ENCODE results near the gene MPPED1.

The MPPED1 gene

DNA sequence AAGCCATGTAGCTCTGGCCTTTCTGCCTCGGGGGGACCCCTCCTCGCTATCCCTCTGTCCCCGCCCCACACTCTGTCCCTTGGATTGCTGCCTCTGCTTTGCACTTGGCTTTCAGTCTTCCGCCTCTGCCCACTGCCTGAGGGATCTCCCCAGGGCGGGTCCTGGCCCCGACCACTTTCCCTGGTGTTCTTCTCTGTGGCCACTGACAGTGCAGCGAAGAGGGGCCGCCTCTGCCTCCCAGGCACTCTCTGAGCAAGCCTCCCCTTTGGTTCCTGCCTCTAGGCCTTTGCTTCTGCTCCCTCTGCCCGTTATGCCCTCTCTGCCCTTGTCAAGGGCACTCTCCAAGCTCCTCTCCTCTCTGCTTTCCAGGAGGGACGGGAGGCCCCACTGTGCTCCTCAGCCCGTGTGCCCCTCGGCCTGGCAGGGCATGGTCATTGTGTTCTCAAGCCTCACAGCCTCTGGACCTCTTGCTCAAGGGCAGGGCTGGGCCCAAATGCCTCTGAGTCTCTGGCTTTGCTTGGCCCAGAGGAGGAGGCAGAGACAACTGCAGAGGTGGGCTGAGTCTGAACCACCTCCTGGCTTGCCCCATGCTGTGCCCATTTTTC is 5.5 kb upstream of the MPPED1 start:
- no peak for DNase-seq
- in situ Hi-C loops (cut with HindIII; ENCODE audit: low pct_ligation_motif_present, low pct_unique_long_range_greater_than_20kb, low sequenced_read_pairs) = no loop called here

DNA sequence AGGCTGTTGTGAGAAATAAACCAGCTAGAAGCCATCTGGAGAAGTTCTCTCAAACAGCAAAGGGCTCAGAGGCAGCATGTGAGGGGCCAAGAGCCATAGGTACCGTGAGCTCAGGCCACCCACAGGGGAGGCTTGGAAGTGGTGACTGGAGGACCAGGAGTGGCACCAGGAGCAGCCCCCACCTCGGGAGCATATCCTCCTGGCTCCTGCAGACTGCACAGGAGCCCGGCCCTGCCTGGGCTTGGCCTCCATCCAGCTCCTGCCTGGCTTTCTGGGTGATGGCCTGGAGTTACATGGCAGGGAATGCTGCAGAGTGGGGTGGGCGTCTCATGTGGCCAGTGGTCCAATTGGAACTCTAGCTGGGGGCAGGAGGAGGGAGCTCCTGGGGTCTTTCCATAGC is 4.2 kb upstream of the MPPED1 start:
- DNase-seq = no peak
- in situ Hi-C loops (cut with HindIII; ENCODE audit: low pct_ligation_motif_present, low pct_unique_long_range_greater_than_20kb, low sequenced_read_pairs) = no loop called here

DNA sequence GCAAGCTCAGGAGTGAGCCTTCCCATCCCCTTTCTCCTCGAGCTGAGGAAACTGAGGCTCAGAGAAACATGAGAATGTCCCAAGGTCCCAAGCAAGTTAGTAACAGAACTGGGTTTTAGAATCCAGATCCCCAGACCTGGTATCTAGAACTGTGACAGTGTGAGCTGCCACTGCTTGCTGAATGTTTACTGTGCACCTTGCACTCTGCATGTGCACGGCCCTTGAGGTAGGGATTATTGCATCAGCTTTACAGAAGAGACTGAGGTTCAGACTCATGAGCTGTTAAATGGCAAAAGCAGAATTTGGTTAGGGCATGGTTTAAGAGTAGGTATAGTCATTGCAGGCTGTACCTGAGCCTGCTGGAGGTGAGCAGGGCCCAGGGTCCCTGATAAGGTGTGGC is 3.8 kb upstream of the MPPED1 start:
- no peak for DNase-seq
- in situ Hi-C loops (cut with HindIII; ENCODE audit: low pct_ligation_motif_present, low pct_unique_long_range_greater_than_20kb, low sequenced_read_pairs) = no loop called here

DNA sequence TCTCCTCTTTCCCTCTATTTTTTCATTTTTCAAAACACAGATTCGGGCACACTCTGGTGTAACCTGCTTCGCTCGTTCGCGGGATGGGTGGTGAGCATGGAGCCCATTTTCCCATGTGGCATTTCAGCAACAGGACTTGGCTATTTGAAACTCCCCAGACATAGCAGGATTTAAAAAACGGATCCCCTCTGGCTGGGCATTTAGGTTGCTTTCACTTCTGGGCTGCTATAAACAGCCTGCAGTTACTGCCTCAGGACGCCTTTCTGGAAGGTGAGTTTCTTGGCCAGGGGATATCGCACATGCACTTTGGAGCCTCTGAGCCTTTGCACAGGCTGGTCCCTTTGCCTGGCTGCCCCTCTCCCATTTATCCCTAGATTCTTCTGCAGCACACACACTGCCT is 2.8 kb upstream of the MPPED1 start:
- DNase-seq = no peak
- in situ Hi-C loops (cut with HindIII; ENCODE audit: low pct_ligation_motif_present, low pct_unique_long_range_greater_than_20kb, low sequenced_read_pairs) = no loop called here

DNA sequence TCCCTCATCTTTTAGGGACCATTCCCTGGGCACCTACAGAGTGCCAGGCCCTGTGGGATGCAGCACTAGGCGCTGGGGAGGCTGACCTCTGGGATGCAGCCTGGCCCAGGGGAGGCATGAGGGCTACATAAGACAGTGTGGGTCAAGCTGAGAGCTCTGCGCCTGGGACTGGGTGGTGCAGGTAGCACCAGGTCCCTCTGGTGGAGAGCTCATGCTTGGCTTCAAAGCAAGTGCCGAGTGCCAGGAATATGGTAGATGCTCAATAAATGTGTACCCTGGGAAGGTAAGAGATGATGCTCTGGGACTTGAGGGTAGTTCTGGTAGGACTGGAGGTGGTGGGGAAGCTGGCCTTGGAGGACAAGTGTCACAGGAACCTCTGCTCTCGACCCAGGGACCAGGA is 2.0 kb upstream of the MPPED1 start:
- DNase-seq = no peak

DNA sequence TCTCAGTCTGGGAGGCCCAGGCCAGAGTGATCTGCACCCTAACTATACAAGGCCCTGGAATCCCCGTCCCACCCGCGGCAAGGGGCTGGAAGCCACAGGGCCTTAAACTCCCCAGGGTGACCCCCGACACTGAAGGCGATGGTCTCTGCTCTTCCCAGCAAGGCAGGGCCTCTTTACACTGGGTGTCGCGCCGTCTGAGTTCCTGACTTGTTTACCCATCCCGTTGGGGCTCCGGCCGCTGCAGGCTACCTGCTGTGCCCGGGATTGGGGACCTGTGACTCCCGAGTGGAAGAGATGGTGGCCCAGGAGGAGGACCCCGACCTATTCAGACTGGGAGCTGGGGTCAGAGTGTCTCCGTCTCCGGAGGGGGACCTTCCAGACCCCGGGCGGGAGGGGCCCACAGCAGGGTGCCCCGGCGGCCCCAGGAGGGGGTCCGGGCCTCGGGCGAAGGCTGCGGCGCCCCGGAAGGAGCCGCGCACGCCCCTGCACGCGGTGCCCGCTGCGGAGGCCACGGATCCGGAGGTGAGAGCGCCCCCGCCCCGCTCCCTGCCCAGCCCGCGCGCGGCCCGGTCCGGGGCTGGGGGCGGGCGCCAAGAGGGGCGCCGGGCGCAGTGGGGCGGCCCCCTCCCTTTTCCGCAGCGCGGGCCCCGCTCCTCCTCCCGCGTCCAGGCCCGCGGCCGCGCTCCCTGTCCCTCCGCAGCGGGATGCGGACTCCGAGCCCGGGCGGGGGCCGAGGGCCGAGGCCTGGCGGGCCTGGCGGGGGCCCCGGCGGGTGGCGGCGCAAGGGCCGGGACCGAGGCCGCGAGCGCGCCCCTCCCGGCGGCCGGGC is 560 bp upstream of the MPPED1 start:
- in situ Hi-C loops (cut with HindIII; ENCODE audit: low pct_ligation_motif_present, low pct_unique_long_range_greater_than_20kb, low sequenced_read_pairs) = no loop called here
- DNase-seq = no peak

More for the DNA sequence above, 2.0 kb upstream of the MPPED1 start:
- in situ Hi-C loops (cut with HindIII; ENCODE audit: low pct_ligation_motif_present, low pct_unique_long_range_greater_than_20kb, low sequenced_read_pairs) = no loop called here

DNA sequence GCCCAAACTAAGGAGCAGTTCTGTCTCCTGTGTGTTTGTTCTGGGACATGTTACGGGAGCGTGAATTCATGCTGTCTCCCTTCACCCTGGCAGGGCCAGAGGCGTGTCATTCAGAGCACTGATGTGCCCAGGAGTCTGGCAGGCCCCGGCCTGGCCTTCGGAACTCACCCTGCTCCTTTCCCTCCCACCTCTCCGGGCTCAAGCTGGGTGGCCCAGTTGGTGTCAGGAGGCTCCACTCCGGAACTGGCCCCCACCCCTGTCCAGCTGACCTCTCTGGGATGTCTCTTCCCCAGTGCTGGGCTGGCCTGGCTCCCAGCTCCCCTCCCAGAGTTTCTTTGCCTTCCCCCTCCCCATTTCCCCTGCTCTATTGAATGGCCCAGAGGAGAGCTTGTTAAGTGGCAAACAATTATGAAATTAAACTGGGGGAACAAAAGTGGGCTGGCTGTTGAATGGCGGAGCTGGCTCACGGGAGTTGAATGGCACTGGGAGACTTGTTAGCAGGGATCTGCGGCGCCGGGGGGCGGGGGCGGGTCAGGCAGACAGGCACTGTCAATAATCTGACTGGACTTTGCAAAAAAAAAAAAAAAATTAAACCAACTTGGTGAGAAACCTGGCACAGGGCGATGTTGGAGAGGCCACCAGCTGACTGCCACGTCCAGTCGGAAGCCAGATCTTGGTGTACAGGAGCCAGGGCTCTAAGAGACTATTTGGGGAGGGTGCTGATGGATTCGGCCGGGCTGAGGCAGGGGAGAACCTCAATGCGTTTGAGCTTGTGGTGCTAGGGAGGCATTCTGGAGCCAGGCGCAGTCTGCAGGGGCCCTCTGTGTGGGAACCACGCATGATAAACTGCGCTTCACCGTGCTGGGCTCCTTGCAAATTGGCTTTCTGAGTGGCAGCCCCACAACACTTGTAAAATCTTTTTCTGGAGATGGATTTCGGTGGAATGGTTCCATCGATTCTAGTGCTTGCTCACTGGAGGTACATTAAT is 1.3 kb downstream of the MPPED1 start:
- DNase-seq = no peak
- in situ Hi-C loops (cut with HindIII; ENCODE audit: low pct_ligation_motif_present, low pct_unique_long_range_greater_than_20kb, low sequenced_read_pairs) = no loop called here

DNA sequence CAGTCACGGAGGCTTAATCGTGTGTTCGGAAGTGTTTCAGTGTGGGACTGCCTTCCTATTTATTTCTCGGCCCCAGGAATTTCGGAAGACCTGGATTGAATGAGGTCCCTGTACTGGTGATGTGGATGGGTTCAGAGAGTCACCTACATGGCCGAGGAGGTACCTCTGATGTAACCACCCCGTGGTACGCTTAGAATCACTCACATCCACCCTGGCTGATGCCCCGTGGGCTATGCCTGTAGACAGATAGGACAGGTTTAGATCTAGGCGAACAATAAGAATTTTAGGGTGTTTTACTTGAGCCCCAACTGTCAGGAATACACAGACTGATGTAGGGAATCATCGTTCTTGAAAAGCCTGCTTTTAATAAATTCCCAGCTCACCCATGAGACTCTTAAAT is 2.0 kb downstream of the MPPED1 start:
- in situ Hi-C loops (cut with HindIII; ENCODE audit: low pct_ligation_motif_present, low pct_unique_long_range_greater_than_20kb, low sequenced_read_pairs) = no loop called here
- DNase-seq = no peak

DNA sequence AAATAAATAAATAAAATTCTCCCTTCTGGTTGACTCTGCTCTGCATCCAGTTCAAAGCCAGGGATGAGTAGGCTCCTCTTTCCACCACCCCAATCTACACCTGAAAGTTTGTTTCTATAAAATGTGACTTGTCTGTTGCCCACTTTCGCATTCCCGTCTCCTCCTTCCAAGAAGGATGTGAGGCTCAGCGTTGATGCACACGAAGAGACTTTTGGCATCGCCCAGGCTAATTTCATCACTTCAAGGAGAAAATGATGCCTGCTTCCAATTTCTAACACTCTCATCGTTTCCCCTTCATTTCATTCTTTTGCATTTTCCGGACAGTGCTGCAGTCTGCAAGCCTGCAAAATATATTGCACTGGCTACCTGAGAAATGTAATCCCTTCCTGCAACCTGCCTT is 3.9 kb downstream of the MPPED1 start:
- no peak for DNase-seq
- in situ Hi-C loops (cut with HindIII; ENCODE audit: low pct_ligation_motif_present, low pct_unique_long_range_greater_than_20kb, low sequenced_read_pairs) = no loop called here

DNA sequence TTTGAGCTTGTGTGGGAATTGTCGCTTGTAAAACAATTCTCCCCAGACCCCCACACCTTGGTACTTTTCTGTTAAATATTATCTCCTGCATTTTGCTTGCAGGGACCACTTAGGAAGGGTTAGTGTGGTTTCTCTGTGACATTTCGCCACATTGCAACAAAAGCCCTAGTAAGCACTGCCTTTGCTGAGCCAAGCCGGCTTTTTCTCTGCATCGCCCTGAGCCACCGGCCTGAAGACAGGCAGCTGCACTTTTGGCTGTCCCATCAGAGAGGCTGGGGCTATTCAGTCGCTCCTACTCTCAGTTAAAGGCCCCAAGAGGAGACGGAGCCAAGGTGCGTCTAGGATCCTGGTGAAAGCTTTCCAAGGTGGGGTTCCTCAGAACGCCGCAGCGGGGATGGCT is 5.7 kb downstream of the MPPED1 start:
- no peak for DNase-seq
- in situ Hi-C loops (cut with HindIII; ENCODE audit: low pct_ligation_motif_present, low pct_unique_long_range_greater_than_20kb, low sequenced_read_pairs) = no loop called here

DNA sequence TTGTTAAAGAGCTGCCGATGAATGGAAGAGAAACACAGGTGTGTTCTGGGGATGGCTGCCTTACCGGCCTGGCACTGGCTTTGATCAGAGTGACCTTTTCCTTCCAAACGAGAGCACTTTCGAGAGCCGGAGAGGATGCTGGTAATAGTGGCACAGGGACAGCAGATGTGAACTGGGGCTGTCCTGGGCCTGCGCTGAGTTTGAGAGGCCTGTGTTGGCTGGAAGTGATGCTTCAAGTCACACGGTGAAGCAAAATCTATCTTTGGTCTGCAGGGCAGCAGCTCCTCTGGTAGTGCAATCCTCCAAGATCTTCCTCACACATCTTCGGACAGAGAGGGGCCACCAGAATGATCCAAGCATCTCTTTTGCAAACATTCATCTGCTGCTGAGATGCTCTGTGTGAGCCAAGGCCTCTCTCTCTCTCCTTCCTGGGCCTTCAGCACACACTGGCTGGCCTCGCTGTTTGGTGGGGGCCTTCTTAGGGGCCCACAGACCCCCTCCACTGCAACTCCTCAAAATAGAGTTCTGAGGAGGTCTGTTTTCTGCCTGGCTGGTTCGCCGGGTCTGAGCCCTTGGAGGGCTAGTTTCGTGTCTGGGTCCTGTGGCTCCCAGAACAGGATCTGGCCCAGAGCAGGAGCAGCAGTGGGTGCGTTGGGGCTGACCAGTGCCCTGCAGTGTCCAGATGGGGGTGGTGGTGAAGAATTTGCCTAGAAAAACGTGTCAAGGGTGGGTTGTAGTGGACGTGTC is 6.4 kb downstream of the MPPED1 start:
- in situ Hi-C loops (cut with HindIII; ENCODE audit: low pct_ligation_motif_present, low pct_unique_long_range_greater_than_20kb, low sequenced_read_pairs) = no loop called here

DNA sequence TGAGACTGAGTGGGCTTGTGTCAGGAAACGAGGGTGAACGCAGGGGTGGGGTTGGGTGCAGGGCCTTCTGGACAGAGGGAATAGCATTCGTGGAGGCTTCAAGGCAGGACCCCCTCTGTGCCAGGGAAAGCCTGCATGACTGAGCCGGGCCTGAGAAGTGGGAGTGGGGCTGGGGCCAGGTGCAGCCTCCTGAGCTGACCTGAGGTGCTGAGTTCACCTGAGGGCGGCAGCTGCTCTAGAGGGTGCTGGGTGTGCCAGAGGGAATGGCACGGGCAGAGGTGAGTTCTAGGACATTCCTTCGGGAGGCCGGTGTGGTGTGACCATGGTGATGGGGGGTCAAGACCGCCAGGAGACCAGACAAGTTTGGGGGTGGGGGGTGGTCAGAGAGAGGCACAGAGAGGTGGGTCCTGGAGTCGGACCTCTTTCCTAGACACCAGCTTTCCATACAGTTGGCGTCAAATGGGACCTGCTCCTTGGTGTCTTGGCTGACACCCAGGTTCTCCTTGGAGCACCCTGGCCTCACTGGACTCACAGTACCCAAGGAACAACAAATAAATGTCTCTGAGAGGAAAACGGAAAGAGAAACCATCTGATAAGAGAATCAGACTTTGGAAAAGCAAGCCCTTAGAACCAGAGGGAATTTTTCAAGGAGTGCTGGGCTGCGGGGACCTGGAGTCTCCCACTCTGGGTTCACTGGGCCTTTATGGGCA is 7.7 kb downstream of the MPPED1 start:
- in situ Hi-C loops (cut with HindIII; ENCODE audit: low pct_ligation_motif_present, low pct_unique_long_range_greater_than_20kb, low sequenced_read_pairs) = no loop called here

More for the DNA sequence above, 6.4 kb downstream of the MPPED1 start:
- DNase-seq = no peak

DNA sequence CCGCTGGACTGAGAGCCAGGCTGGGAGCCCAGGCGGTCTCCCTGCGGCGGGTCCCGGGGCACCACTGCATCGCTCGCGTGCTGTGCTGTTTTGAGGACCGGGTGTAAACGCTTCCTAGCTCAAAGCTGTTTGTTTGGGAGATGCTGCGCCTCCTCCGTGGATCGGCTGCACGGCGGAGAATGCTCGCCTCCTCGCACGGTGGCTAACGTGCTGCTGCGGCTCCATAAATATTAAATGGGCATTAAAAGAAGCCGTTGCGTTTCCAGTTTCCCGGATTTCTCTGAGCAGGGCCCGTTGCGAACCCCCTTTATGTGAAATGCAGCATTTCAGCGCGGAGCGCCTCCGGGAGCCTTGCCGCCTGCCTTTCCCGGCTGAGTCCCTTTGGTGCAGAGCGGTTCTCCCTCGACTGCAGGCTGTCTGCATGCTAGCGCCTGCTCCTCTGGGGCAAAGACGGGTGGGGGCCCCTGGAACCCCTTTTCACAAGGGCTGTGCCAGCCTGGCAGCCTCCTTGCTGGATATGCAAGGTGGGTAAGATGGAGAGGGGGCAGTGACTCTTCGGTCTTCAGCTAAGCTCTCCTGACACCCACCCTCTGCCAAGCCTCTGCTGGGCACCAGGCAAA is 9.3 kb downstream of the MPPED1 start:
- in situ Hi-C loops (cut with HindIII; ENCODE audit: low pct_ligation_motif_present, low pct_unique_long_range_greater_than_20kb, low sequenced_read_pairs) = no loop called here
- DNase-seq = no peak

More for the DNA sequence above, 7.7 kb downstream of the MPPED1 start:
- no peak for DNase-seq

DNA sequence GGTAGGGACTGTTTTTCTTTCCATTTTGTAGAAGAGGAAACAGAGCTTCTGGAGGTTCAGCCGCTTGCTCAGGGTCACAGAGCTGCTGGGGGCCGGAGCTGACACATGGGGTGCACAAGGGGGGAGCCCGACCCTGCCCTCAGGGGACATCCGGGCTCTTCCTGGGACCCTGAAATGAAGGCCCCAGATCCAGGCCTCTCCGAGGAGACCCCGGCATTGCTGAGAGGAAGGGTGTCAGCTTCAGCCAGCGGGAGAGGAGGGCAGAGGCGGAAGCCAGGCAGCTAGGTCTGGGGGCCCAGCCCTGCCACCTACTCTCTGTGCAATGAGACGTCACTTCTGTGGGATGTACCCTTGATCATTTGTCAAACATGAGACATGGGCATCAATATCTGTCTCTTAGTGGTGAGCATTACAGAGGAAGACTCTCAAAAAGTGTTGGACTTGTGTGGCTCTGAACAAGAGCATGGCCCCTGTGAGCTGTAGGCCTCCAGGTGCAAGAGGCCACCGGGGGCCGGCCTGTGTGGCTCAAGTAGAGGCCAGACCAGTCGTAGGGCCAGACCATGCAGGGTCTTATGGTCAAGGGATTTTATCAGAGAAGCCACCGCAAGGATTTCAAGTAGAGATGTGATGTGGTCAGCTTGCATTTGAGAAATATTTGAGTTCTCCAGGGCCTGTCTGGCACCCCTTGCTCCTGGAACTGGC is 10.3 kb downstream of the MPPED1 start:
- DNase-seq = no peak
- in situ Hi-C loops (cut with HindIII; ENCODE audit: low pct_ligation_motif_present, low pct_unique_long_range_greater_than_20kb, low sequenced_read_pairs) = no loop called here

DNA sequence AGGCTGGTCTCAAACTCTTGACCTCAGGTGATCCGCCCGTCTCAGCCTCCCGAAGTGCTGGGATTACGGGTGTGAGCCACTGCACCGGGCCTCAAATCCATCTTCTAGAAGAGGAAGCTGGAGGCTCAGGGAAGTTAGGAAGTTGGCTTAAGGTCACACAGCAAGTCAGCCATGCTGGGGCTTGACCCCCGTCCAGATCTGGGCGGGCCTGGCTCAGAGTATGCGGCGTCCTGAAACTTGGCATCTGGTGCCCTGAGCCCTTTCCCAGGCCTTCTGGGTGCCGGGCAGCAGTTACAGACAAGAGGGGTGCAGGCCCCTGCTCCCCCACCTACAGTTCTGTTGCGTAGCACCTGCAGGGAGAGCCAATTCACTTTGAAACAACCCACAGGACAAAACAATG is 11.2 kb downstream of the MPPED1 start:
- in situ Hi-C loops (cut with HindIII; ENCODE audit: low pct_ligation_motif_present, low pct_unique_long_range_greater_than_20kb, low sequenced_read_pairs) = no loop called here
- no peak for DNase-seq

DNA sequence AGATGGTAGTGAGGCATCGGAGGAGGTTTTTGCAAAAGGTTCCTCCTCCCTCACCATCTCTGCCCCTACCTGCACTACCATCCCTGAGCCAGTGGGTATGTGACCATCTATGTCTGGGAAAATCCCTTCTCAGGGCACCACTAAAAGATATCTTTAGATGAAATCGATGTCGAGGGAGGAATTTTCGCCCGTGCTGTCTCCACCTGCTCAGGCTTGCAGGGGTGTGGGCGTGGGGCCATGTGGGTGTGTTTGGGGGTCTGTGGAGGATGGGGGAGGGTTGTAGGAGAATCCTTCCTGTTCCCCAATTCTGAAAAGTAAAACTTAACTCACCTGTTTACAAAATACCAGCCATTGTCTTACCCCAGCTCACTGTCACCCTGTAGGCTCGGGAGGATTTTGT is 12.4 kb downstream of the MPPED1 start:
- in situ Hi-C loops (cut with HindIII; ENCODE audit: low pct_ligation_motif_present, low pct_unique_long_range_greater_than_20kb, low sequenced_read_pairs) = no loop called here

More for the DNA sequence above, 12.4 kb downstream of the MPPED1 start:
- no peak for DNase-seq

All from ACHN (cell line).